ENCODE measurements around the gene RBM33.

RBM33 gene

DNA sequence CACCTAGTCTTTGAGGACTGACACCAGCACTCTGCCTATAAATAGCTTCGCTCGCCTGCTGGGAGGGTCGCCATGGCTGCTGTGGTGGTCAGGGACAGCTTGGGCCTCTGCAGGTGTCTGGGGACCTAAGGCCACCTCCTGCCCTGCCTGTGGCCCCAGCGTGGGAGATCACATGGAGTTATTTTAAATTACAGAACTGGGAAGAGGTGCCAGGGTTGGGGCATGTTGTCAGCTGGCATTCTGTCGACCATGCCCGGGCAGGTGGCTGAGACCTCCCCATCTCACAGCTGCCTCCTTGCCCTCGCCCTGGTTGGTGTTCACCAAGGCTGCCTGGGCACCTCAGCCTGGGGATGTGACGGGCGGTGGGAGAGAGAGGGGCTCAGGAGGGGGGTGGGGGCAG is 149.7 kb downstream of the RBM33 start:
- DNase-seq (ENCODE audit: low spot score) = no peak
- TF ChIP-seq, protein P1, sequence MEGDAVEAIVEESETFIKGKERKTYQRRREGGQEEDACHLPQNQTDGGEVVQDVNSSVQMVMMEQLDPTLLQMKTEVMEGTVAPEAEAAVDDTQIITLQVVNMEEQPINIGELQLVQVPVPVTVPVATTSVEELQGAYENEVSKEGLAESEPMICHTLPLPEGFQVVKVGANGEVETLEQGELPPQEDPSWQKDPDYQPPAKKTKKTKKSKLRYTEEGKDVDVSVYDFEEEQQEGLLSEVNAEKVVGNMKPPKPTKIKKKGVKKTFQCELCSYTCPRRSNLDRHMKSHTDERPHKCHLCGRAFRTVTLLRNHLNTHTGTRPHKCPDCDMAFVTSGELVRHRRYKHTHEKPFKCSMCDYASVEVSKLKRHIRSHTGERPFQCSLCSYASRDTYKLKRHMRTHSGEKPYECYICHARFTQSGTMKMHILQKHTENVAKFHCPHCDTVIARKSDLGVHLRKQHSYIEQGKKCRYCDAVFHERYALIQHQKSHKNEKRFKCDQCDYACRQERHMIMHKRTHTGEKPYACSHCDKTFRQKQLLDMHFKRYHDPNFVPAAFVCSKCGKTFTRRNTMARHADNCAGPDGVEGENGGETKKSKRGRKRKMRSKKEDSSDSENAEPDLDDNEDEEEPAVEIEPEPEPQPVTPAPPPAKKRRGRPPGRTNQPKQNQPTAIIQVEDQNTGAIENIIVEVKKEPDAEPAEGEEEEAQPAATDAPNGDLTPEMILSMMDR (IDR thresholded peaks at IDR 0.05; ENCODE audit: extremely low read depth, missing control alignments) = no peak

DNA sequence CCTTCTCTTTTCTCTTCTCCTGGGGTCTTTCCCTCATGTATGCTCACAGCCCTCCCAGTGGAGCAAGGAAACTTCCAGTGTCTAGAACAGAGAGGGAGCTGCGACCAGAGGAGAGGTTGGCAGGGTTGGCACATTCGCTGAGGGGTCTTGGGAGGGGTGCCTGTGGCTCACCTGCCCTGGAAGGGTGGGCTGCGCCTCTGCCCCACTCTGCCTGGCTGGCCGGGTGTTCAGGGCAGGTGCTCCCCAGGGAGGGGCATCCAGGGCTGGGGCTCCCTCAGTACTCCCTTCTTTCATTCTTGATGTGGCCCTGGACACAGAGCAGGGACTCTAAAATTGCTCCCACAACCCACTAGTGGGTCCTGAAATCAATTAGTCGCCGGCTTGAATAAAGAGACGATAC is 150.9 kb downstream of the RBM33 start:
- no peak for DNase-seq (ENCODE audit: low spot score)
- TF ChIP-seq, protein P1 (IDR thresholded peaks at IDR 0.05; ENCODE audit: extremely low read depth, missing control alignments) = no peak

DNA sequence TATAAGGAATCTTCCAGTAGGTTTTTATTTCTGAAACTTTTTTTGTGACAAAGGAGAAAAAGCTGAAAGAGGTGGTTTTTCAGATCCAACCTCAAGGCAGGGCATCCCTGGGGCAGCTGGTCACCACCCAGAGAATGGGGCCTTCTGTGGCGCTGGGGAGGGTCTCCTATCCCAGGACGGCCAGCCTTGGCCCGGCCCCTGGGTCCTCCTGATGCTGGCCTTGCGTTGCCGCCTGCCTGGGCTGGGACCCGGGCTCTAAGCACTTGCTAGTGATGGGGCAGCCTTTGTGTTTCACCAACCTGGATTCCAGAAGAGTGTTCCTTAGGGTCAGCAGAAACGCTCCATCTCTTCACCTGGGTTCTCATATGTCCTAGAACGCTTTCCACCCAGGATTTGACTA is 151.5 kb downstream of the RBM33 start:
- no peak for DNase-seq (ENCODE audit: low spot score)
- TF ChIP-seq, protein P1 (IDR thresholded peaks at IDR 0.05; ENCODE audit: extremely low read depth, missing control alignments) = no peak

DNA sequence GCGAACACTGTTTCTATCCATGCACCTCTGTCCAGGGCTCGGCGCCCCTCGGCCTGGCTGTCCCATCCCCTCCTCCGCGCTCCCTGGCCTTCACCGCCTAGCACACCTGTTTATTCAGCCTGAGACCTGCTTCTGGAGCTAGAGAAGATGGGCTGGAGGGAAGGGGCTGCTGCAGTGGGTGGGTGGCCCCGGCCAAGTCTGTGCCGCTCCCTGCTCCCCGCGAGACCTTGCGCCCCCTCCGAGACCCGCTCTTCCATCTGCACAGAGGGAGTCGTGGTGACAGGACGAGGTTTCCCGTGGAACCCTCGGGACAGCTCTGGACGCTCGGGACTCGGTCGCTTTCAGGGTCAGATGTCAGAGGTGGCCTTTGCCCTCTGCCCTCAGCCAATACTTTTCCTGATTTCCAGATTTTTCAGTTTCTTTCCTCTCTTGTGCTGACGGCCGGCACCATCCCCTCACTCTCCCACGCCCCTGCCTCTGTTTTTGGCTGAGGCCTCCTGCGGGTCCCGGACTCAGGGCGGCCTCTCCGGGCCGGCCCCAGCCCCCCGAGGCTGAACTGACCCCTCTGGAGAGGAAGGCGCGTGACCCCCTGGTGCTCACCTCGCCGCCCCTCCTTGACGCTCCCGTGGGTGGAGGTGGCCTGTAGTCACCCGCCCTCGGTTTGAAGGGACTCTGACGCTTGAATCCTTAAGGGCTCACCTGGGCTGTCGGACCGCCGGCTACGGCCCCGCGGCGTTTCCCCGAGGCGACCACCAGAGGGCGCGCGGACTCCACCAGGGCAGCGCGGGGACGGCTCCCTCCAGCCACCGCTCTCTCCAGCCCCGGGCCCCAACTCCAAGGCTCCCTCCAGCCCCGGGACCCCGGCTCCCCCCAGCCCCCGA is 152.2 kb downstream of the RBM33 start:
- TF ChIP-seq, protein P1 (IDR thresholded peaks at IDR 0.05; ENCODE audit: extremely low read depth, missing control alignments) = peak; percentile 98
- peak; percentile 91 for DNase-seq (ENCODE audit: low spot score)

DNA sequence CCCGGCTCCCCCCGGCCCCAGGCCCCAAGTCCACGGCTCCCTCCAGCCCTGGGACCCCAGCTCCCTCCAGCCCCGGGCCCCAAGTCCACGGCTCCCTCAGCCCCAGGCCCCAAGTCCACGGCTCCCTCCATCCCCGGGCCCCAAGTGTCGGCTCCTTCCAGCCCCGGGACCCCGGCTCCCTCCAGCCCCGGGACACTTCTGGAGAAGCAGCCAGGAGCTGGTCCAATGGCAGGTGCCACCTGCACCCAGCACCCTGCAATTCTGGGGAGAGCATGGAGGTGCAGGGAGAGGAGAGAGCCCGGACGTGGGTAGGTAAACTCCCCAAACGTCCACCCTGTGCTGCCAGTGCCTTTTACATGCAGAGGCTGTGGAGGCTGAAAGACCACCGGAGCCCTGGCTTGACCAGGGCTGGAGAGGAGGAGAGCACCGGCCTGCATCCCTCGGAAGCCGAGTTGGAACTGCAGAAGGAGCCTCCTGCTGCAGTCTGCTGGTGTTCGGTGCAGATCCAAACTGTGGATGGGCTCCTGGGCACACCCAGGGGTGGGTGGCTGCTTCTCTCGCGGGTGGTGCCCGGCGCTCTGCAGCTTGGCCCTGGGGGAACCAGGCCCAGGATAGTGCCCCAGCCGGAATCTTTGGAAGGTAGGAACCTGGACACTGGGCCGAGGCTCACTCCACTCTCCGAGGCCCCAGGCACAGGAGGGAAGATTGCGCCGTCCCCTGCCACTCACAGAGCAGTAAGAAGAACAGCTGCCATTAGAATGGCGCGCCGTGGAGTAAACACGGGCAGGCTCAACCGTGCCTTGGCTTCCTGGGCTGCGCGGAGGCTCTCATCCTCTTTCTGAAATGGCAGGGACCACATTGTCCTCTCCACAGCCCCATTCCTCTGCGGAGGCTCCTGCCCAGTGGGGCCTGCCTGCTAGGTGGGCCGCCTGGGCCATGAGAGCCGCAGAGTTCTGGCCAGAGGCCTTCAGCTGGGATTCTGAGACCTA is 153.1 kb downstream of the RBM33 start:
- TF ChIP-seq, protein P1 (IDR thresholded peaks at IDR 0.05; ENCODE audit: extremely low read depth, missing control alignments) = no peak
- DNase-seq (ENCODE audit: low spot score) = no peak

DNA sequence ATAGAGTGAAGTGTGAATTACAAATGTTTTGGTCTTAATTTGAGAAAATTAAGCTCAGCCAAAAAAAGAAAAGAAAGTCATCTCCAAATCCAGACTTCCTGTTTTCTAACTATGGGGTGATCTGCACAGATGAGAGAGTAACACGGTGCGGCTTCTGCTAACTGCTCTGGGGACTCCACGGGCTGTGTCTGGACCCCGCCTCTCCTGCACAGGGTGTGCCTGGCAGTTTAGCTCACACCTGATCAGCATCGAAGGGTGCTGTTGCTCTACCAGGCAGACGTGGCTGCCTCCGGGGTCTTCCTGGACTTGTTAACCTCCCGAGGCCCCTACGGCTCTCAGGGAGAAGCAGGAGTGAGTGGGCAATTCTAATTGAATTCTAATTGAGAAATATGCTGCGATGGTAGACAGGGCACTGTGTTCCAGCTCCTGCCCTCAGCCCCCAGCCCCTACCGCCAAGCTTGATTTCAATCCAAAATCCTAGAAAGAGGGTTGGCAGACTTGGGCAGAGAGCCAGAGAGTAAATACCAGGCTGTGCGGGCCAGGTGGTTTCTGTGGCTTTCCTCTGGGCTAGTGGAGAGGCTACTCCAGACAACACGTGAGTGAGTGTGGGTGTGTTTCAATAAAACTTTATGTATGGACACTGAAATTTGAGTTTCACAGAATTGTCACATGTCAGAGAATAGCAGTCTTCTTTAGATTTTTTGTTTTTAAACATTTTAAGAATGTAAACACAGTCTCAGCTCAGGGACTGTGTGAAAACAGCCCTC is 154.4 kb downstream of the RBM33 start:
- no peak for DNase-seq (ENCODE audit: low spot score)
- TF ChIP-seq, protein P1 (IDR thresholded peaks at IDR 0.05; ENCODE audit: extremely low read depth, missing control alignments) = no peak
